ENCODE measurements around the gene DHPS. TPM values are rescaled to one million over a fixed set of nuclear protein-coding genes. Genes with fewer than 3 reads are reported as not detected.

DHPS gene
- total and polyA plus RNA-seq, 2 of the 13 experiments (the other 11 are each of a cell fraction or from before 2014, with no cell fraction given): 43.3 to 84.3 TPM

DNA sequence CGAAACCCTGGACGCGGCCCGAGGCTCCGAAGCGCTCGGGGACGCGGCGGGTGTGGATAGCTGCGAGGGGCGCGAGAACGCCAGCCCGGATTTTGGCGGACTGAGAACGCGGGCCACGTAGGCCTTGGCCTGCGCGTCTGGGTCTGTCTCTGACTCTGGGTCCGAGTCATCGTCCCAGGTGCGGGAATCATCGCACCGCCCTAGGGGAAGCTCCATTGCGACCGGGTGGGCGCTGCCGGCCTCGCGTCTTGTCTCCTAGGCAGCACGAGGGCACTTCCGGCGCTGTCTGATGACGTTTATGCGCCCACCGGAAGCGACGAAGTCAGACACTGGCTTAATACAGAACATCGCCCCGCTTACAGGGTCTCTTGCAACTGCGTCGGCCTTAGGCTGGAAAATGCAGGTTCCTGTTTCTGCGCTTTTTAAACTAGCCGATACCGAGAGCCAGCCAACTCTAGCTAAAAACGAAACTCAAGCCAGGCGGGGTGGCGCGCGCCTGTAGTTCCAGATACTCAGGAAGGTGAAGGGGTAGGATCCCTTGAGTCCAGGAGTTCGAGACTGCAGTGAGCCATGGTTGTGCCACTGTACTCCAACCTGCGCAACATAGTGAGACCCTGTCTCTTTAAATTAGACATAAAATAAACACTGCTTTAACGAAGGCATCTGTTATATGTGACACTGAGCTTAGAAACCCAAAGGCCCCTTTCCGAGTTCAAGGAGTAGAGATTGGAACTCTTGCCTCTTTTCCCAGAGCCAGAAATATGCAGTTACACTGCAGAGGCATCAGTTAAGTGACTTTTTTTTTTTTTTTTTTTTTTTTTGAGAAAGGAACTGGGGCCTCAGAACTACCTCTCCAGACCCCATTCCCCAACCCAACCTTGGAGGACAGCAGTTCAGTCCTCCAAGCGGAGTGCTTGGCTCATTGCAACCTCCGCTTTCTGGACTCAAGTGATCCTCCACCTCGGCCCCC lies 15.0 kb upstream of the DHPS start, which contains the start of gene FBXW9 (continued):
- TF ChIP-seq, protein P1, sequence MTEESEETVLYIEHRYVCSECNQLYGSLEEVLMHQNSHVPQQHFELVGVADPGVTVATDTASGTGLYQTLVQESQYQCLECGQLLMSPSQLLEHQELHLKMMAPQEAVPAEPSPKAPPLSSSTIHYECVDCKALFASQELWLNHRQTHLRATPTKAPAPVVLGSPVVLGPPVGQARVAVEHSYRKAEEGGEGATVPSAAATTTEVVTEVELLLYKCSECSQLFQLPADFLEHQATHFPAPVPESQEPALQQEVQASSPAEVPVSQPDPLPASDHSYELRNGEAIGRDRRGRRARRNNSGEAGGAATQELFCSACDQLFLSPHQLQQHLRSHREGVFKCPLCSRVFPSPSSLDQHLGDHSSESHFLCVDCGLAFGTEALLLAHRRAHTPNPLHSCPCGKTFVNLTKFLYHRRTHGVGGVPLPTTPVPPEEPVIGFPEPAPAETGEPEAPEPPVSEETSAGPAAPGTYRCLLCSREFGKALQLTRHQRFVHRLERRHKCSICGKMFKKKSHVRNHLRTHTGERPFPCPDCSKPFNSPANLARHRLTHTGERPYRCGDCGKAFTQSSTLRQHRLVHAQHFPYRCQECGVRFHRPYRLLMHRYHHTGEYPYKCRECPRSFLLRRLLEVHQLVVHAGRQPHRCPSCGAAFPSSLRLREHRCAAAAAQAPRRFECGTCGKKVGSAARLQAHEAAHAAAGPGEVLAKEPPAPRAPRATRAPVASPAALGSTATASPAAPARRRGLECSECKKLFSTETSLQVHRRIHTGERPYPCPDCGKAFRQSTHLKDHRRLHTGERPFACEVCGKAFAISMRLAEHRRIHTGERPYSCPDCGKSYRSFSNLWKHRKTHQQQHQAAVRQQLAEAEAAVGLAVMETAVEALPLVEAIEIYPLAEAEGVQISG (CRISPR knock-in tag; IDR thresholded peaks at IDR 0.05): peak; percentile 95
- TF ChIP-seq ONECUT2 (CRISPR knock-in tag; IDR thresholded peaks at IDR 0.05) (no peak), ZNF18 (CRISPR knock-in tag; IDR thresholded peaks at IDR 0.05; ENCODE audit: insufficient replicate concordance) (no peak), ZFP37 (CRISPR knock-in tag; IDR thresholded peaks at IDR 0.05; ENCODE audit: borderline replicate concordance) (peak; percentile 27; the same call in 1 of the 2 replicates), ZBTB7B (CRISPR knock-in tag; IDR thresholded peaks at IDR 0.05) (peak; percentile 87), ZNF20 (CRISPR knock-in tag; IDR thresholded peaks at IDR 0.05) (no peak), MXD1 (CRISPR knock-in tag; IDR thresholded peaks at IDR 0.05) (peak; percentile 92; the same call in 1 of the 2 replicates), NCOA5 (CRISPR knock-in tag; IDR thresholded peaks at IDR 0.05) (no peak), POGZ (CRISPR knock-in tag; IDR thresholded peaks at IDR 0.05) (peak; percentile 63), TERF1 (CRISPR knock-in tag; IDR thresholded peaks at IDR 0.05) (no peak), ZNF225 (CRISPR knock-in tag; IDR thresholded peaks at IDR 0.05) (peak; percentile 24; the same call in 1 of the 2 replicates), ZNF501 (CRISPR knock-in tag; IDR thresholded peaks at IDR 0.05) (peak; percentile 94), SMAD9 (CRISPR knock-in tag; IDR thresholded peaks at IDR 0.05) (0 out of 2 replicates have a peak, but pooled peaks have one; percentile 25), NFKB2 (CRISPR knock-in tag; IDR thresholded peaks at IDR 0.05; ENCODE audit: borderline replicate concordance) (peak; percentile 70; the same call in 1 of the 2 replicates), SYNCRIP (IDR thresholded peaks at IDR 0.05; ENCODE audit: insufficient read depth, low read depth, low read length) (no peak), PPARG (CRISPR knock-in tag; conservative IDR thresholded peaks at IDR 0.05) (0 out of 2 replicates have a peak, but pooled peaks have one; percentile 16), SETDB1 (CRISPR knock-in tag; IDR thresholded peaks at IDR 0.05; ENCODE audit: borderline replicate concordance) (no peak), SRY (CRISPR knock-in tag; IDR thresholded peaks at IDR 0.05) (peak; percentile 68; the same call in 1 of the 2 replicates)
- TF ChIP-seq, protein P2, sequence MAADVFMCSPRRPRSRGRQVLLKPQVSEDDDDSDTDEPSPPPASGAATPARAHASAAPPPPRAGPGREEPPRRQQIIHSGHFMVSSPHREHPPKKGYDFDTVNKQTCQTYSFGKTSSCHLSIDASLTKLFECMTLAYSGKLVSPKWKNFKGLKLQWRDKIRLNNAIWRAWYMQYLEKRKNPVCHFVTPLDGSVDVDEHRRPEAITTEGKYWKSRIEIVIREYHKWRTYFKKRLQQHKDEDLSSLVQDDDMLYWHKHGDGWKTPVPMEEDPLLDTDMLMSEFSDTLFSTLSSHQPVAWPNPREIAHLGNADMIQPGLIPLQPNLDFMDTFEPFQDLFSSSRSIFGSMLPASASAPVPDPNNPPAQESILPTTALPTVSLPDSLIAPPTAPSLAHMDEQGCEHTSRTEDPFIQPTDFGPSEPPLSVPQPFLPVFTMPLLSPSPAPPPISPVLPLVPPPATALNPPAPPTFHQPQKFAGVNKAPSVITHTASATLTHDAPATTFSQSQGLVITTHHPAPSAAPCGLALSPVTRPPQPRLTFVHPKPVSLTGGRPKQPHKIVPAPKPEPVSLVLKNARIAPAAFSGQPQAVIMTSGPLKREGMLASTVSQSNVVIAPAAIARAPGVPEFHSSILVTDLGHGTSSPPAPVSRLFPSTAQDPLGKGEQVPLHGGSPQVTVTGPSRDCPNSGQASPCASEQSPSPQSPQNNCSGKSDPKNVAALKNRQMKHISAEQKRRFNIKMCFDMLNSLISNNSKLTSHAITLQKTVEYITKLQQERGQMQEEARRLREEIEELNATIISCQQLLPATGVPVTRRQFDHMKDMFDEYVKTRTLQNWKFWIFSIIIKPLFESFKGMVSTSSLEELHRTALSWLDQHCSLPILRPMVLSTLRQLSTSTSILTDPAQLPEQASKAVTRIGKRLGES (CRISPR knock-in tag; IDR thresholded peaks at IDR 0.05; ENCODE audit: borderline replicate concordance): no peak
